GM12878 (cell line): Measurements from ENCODE around the gene TUT1. TPM values are rescaled to one million over a fixed set of nuclear protein-coding genes. Genes with fewer than 3 reads are reported as not detected.

Experiments used
- CREB1 ChIP-seq: IDR thresholded peaks from 2 replicates; pipeline ENCODE4 v1.6.1; 2012; ENCODE audit warnings: low read depth, mild to moderate bottlenecking, inconsistent platforms
- EZH2 ChIP-seq: IDR thresholded peaks from 2 replicates; pipeline ENCODE4 v1.6.1; 2012; ENCODE audit warnings: low read depth, mild to moderate bottlenecking, control low read depth, inconsistent platforms, low read length, borderline replicate concordance; ENCODE audit not compliant: control insufficient read depth
- GATAD2B ChIP-seq: fragments of 450-650 bp; conservative IDR thresholded peaks from 2 replicates; pipeline ENCODE4 v1.6.1; 2017; ENCODE audit warnings: low read depth, mild to moderate bottlenecking, moderate library complexity
- JUND ChIP-seq: IDR thresholded peaks from 2 replicates; pipeline ENCODE4 v1.6.1; 2012; ENCODE audit warnings: low read depth, mild to moderate bottlenecking, low read length, improper control_type of control experiment, moderate library complexity
- MEF2B ChIP-seq: fragments of 450-650 bp; IDR thresholded peaks from 2 replicates; pipeline ENCODE4 v1.6.1; 2018; ENCODE audit warnings: mild to moderate bottlenecking, moderate library complexity; ENCODE audit not compliant: partially characterized antibody, poor library complexity, severe bottlenecking
- NFXL1 ChIP-seq: fragments of 450-650 bp; IDR thresholded peaks from 2 replicates; pipeline ENCODE4 v1.6.1; 2017; ENCODE audit warnings: antibody characterized with exemption, mild to moderate bottlenecking, borderline replicate concordance
- NRF1 ChIP-seq: conservative IDR thresholded peaks from 2 replicates; pipeline ENCODE4 v1.6.1; 2011; ENCODE audit warnings: mild to moderate bottlenecking, low read depth, low read length, improper control_type of control experiment
- SMC3 ChIP-seq: IDR thresholded peaks from 2 replicates; pipeline ENCODE4 v1.6.1; 2011; ENCODE audit warnings: low read length, improper control_type of control experiment, borderline replicate concordance
- STAT3 ChIP-seq: IDR thresholded peaks from 2 replicates; pipeline ENCODE4 v1.6.1; 2011; ENCODE audit warnings: low read depth, low read length, improper control_type of control experiment
- SUZ12 ChIP-seq: fragments of 200-600 bp; sonication (generic); IDR thresholded peaks from one replicate; pipeline ENCODE4 v1.6.1; 2018; ENCODE audit warnings: antibody characterized with exemption, mild to moderate bottlenecking; ENCODE audit not compliant: unreplicated experiment
- ZNF622 ChIP-seq: fragments of 450-650 bp; IDR thresholded peaks from 2 replicates; pipeline ENCODE4 v1.6.1; 2017; ENCODE audit warnings: mild to moderate bottlenecking, inconsistent platforms
- ZZZ3 ChIP-seq: IDR thresholded peaks from 2 replicates; pipeline ENCODE4 v1.6.1; 2011; ENCODE audit warnings: low read depth; ENCODE audit not compliant: control insufficient read depth, insufficient read length
- polyA plus RNA-seq, 11 experiments: library from polyadenylated mRNA; depleted of rRNA in 4 of 11; unstranded in 6 of 11; stranded (reverse) in 5 of 11; fragments of >200 nt; fragmentation: Nextera tagmentation in 4 of 11; fragmentation: Illumina TruSeq in 1 of 11; extraction: Ambion mirVana in 4 of 11; extraction: Trizol in 1 of 11; gene quantifications; 1 replicate in 1 of 11; 2 replicates in 10 of 11; pipeline versions ENCODE4 v1.2.1 to v1.2.3, GENCODE V29; 2011 to 2016; ENCODE audit warnings: inconsistent platforms in 2 of 11, missing spikeins in 2 of 11, low read depth in 1 of 11
- total RNA-seq, 4 experiments: library from RNA; depleted of rRNA in 3 of 4; stranded (reverse); fragments of >200 nt in 3 of 4; fragmentation: Illumina TruSeq in 1 of 4; extraction: Trizol in 1 of 4; gene quantifications; 2 replicates each; pipeline versions ENCODE4 v1.2.1 to v1.2.3, GENCODE V29; 2013 to 2021
- TF ChIP-seq, protein P1 (sequence below): fragments of 450-650 bp; IDR thresholded peaks from 2 replicates; pipeline ENCODE4 v1.6.1; 2016; ENCODE audit warnings: mild to moderate bottlenecking, moderate library complexity, borderline replicate concordance
- TF ChIP-seq, protein P2 (sequence below): fragments of 450-650 bp; conservative IDR thresholded peaks from 2 replicates; pipeline ENCODE4 v1.6.1; 2017; ENCODE audit warnings: mild to moderate bottlenecking, moderate library complexity
- TF ChIP-seq, protein P3 (sequence below): fragments of 450-650 bp; IDR thresholded peaks from 2 replicates; pipeline ENCODE4 v1.6.1; 2017; ENCODE audit warnings: antibody characterized with exemption, mild to moderate bottlenecking, moderate library complexity
- TF ChIP-seq, protein P4 (sequence below): IDR thresholded peaks from 2 replicates; pipeline ENCODE4 v1.6.1; 2011; ENCODE audit warnings: borderline replicate concordance, low read depth, mild to moderate bottlenecking, moderate library complexity, mixed read lengths, low read length; ENCODE audit not compliant: insufficient read depth; ENCODE audit errors: extremely low read length

TUT1 gene
- total and polyA plus RNA-seq, 10 of the 15 experiments (the other 5 are each of a cell fraction or from before 2014, with no cell fraction given), result 1.1 to 29.9 (median 16.2) TPM

DNA sequence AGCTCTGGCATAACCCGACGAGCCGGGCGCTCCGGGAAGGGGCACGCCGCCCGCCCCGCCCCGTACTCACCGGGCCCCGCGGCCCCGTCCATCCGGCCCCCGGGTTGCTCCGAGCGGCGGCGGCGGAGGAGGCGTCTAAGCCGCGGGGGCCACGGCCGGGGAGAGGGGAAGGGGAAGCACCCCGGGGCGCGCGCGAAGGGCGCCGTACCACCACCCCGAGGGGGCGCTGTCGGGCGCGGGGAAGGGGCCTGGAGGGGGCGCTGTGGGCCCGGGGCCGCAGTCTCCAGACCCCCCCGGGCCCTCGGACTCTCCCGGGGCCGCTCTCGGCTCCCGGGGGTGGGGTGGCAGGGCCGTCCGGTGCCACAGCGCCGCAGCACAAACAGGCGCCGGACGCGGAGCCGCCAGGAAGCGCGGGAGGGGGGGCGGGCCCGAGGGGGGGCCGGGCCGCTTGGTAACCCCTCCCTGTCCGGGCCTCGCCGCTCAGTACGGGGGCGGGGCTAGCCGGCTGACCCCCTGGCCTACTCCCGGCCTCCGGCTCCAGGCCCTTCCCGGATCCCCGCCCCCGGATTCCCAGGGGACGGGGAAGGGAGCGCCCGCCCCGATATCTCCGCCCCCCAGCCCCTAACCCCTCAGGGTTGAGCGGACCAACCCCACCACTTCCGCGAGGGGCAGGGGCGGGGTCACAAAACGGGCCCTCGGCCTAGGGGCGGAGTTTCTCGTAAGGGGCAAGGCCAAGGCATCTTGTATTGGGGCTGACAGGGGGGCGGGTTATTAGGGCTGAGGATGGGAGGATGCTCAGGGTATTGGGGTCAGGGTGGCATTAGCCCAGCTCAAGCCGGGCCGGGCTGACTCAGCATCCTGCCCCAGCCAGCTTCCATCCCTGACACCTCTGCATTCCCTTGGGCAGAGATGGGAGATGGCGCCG is 21.3 kb upstream of the TUT1 start, which contains the start of the genes EML3 and ROM1 (continued):
- TF ChIP-seq, protein P1, sequence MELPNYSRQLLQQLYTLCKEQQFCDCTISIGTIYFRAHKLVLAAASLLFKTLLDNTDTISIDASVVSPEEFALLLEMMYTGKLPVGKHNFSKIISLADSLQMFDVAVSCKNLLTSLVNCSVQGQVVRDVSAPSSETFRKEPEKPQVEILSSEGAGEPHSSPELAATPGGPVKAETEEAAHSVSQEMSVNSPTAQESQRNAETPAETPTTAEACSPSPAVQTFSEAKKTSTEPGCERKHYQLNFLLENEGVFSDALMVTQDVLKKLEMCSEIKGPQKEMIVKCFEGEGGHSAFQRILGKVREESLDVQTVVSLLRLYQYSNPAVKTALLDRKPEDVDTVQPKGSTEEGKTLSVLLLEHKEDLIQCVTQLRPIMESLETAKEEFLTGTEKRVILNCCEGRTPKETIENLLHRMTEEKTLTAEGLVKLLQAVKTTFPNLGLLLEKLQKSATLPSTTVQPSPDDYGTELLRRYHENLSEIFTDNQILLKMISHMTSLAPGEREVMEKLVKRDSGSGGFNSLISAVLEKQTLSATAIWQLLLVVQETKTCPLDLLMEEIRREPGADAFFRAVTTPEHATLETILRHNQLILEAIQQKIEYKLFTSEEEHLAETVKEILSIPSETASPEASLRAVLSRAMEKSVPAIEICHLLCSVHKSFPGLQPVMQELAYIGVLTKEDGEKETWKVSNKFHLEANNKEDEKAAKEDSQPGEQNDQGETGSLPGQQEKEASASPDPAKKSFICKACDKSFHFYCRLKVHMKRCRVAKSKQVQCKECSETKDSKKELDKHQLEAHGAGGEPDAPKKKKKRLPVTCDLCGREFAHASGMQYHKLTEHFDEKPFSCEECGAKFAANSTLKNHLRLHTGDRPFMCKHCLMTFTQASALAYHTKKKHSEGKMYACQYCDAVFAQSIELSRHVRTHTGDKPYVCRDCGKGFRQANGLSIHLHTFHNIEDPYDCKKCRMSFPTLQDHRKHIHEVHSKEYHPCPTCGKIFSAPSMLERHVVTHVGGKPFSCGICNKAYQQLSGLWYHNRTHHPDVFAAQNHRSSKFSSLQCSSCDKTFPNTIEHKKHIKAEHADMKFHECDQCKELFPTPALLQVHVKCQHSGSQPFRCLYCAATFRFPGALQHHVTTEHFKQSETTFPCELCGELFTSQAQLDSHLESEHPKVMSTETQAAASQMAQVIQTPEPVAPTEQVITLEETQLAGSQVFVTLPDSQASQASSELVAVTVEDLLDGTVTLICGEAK, result no peak
- TF ChIP-seq, protein P2, sequence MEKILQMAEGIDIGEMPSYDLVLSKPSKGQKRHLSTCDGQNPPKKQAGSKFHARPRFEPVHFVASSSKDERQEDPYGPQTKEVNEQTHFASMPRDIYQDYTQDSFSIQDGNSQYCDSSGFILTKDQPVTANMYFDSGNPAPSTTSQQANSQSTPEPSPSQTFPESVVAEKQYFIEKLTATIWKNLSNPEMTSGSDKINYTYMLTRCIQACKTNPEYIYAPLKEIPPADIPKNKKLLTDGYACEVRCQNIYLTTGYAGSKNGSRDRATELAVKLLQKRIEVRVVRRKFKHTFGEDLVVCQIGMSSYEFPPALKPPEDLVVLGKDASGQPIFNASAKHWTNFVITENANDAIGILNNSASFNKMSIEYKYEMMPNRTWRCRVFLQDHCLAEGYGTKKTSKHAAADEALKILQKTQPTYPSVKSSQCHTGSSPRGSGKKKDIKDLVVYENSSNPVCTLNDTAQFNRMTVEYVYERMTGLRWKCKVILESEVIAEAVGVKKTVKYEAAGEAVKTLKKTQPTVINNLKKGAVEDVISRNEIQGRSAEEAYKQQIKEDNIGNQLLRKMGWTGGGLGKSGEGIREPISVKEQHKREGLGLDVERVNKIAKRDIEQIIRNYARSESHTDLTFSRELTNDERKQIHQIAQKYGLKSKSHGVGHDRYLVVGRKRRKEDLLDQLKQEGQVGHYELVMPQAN, result peak; percentile 49; the same call in 1 of the 2 replicates
- TF ChIP-seq JUND, result no peak
- TF ChIP-seq MEF2B, result peak; percentile 80
- TF ChIP-seq ZNF622, result no peak
- TF ChIP-seq STAT3, result no peak
- TF ChIP-seq SMC3, result peak; percentile 33; the same call in 1 of the 2 replicates
- TF ChIP-seq EZH2, result no peak
- TF ChIP-seq, protein P3, sequence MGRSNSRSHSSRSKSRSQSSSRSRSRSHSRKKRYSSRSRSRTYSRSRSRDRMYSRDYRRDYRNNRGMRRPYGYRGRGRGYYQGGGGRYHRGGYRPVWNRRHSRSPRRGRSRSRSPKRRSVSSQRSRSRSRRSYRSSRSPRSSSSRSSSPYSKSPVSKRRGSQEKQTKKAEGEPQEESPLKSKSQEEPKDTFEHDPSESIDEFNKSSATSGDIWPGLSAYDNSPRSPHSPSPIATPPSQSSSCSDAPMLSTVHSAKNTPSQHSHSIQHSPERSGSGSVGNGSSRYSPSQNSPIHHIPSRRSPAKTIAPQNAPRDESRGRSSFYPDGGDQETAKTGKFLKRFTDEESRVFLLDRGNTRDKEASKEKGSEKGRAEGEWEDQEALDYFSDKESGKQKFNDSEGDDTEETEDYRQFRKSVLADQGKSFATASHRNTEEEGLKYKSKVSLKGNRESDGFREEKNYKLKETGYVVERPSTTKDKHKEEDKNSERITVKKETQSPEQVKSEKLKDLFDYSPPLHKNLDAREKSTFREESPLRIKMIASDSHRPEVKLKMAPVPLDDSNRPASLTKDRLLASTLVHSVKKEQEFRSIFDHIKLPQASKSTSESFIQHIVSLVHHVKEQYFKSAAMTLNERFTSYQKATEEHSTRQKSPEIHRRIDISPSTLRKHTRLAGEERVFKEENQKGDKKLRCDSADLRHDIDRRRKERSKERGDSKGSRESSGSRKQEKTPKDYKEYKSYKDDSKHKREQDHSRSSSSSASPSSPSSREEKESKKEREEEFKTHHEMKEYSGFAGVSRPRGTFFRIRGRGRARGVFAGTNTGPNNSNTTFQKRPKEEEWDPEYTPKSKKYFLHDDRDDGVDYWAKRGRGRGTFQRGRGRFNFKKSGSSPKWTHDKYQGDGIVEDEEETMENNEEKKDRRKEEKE, result no peak
- no peak for TF ChIP-seq ZZZ3
- TF ChIP-seq NFXL1, result no peak
- no peak for TF ChIP-seq SUZ12
- TF ChIP-seq, protein P4, sequence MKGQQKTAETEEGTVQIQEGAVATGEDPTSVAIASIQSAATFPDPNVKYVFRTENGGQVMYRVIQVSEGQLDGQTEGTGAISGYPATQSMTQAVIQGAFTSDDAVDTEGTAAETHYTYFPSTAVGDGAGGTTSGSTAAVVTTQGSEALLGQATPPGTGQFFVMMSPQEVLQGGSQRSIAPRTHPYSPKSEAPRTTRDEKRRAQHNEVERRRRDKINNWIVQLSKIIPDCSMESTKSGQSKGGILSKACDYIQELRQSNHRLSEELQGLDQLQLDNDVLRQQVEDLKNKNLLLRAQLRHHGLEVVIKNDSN, result no peak
- no peak for TF ChIP-seq NRF1
- TF ChIP-seq CREB1, result 0 out of 2 replicates have a peak, but pooled peaks have one; percentile 1
- peak; percentile 44 for TF ChIP-seq GATAD2B
